Activated CD4-positive, alpha-beta T cell treated with anti-CD3 and anti-CD28 coated beads, Interleukin-2, amount 10 ng/mL, durations not matched to agents 24 days and 14 days (primary cell): Measurements from ENCODE around the gene GRAMD1A. TPM values are rescaled to one million over a fixed set of nuclear protein-coding genes. Genes with fewer than 3 reads are reported as not detected.
"Not testable (repeated sequence)": the region's sequence is repeated elsewhere in the genome, so short reads cannot be mapped to it uniquely, and the experiment has no call there.

Experiments used
- DNase-seq: peaks from one replicate; pipeline ENCODE4 v3.0.0; 2022
- H3K27ac Mint-ChIP-seq: one replicate; pipeline ENCODE4 v1.8.0; 2022; ENCODE audit warnings: mild to moderate bottlenecking, mixed read lengths
- H3K27me3 Mint-ChIP-seq: one replicate; pipeline ENCODE4 v1.8.0; 2022; ENCODE audit warnings: mixed read lengths
- H3K36me3 Mint-ChIP-seq: one replicate; pipeline ENCODE4 v1.8.0; 2022; ENCODE audit warnings: low read depth, mild to moderate bottlenecking, mixed read lengths
- H3K4me1 Mint-ChIP-seq: one replicate; pipeline ENCODE4 v1.8.0; 2021; ENCODE audit warnings: mixed read lengths
- H3K4me3 Mint-ChIP-seq: one replicate; pipeline ENCODE4 v1.8.0; 2022; ENCODE audit warnings: mild to moderate bottlenecking, moderate library complexity, mixed read lengths
- H3K9me3 Mint-ChIP-seq: one replicate; pipeline ENCODE4 v1.8.0; 2021; ENCODE audit warnings: mixed read lengths
- intact Hi-C: fragments of 100-400 bp; cut with micrococcal nuclease; formaldehyde crosslinking; loops from one replicate; pipeline ENCODE4 v1.15.1; 2023
- total RNA-seq: library from RNA; stranded (reverse); gene quantifications from 2 replicates; pipeline ENCODE4 v1.2.3, GENCODE V29; 2022

The GRAMD1A gene
- total RNA-seq, 1 donor from 2014 or later, result 176 TPM

DNA sequence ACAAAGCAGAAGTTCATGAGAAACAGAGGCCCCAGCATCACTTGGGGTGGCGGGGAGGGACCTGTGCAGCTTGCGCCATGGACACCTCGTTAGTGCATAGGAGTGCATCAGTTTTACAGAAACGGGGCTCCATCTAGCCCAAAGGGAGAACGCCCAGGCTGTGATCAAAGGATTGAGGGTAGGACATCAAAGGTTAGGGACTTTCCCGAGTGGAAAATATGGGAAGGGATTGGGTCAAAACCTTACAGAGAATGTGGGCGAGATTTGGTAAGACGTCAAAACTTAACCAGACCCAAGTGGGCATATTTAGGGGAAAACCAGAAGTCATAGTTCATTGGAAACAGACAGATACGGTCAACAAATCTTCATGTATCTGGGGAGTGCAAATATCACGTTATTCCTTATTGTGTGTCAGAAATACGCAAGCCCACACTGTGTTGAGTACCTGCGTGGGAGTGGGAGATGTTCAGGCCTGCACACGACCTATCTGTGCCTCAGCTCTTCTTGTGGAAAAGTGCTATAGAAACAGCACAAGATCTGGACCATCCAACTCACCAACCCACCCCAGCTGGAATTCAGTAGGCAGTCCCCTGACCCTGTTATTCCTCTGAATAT is 9.4 kb upstream of the GRAMD1A start:
- peaks cover 24% of the 10 kb centered on the region for H3K4me1 Mint-ChIP-seq
- no peak for DNase-seq
- intact Hi-C loops, result loop anchor here (1.0 to 2.0 kb wide), 2 partner anchors 11 to 18 kb away; no protein-coding TSS in a partner anchor
- peak overlapping the region; percentile 94 for H3K27ac Mint-ChIP-seq
- H3K27me3 Mint-ChIP-seq, result peaks cover 2% of the 10 kb centered on the region
- peak overlapping the region; percentile 31 for H3K4me3 Mint-ChIP-seq
- peaks cover 2% of the 10 kb centered on the region for H3K36me3 Mint-ChIP-seq
- H3K9me3 Mint-ChIP-seq, result no peaks in the 10 kb centered on the region

DNA sequence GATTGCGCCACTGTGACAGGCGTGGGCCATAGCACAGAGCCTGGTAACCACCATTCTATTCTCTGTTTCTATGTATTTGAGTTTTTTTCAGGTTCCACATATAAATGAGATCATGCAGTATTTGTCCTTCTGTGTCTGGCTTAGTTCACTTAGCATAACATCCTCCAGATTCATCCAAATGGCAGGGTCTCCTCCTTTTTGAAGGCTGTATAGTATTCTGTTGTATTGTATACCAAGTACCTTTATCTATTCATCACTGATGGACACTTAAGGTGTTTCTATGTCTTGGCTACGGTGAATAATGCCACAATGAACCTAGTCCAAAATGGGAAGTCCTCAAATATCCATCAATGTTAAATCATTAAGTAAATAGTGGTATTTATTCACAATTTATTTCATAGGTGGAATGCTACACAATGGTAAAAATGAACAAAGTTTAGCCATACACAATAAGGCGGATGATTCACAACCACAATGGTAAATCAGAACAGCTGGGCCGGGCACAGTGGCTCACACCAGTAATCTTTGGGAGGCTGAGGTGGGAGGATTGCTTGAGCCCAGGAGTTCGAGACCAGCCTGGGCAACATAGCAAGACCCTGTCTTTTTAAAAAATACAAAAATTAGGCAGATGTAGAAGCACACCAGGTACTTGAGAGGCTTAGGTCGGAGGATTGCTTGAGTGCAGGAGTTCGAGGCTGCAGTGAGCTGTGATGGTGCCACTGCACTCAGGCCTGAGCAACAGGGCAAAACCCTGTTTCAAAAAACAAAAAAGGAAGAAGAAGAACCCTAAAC is 8.4 kb upstream of the GRAMD1A start:
- H3K4me1 Mint-ChIP-seq, result peaks cover 22% of the 10 kb centered on the region
- peak overlapping the region; percentile 94 for H3K27ac Mint-ChIP-seq
- DNase-seq, result no peak
- H3K27me3 Mint-ChIP-seq, result peaks cover 2% of the 10 kb centered on the region
- intact Hi-C loops, result loop anchor here (2.0 kb wide), 1 partner anchor 19 kb away; no protein-coding TSS in a partner anchor
- peaks cover 2% of the 10 kb centered on the region for H3K36me3 Mint-ChIP-seq
- no peaks in the 10 kb centered on the region for H3K9me3 Mint-ChIP-seq
- H3K4me3 Mint-ChIP-seq, result no peak overlapping the region

DNA sequence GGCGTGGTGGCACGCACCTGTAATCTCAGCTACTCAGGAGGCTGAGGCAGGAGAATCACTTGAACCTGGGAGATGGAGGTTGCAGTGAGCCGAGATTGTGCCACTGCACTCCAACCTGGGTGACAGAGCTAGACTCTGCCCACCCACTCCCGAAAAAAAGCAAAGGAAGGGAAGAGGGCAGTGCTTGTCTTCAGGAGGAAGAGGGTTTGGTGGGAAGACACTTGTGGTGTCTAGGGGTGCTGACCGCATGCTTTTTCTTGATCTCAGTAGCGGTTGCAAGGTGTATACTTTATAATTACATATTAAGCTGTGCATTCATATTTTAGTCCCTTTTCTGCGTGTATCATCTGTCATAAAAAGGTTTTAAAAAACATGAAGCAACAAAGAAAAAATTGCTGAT is 7.5 kb upstream of the GRAMD1A start:
- H3K9me3 Mint-ChIP-seq, H3K4me3 Mint-ChIP-seq, H3K36me3 Mint-ChIP-seq, DNase-seq, intact Hi-C loops, H3K27me3 Mint-ChIP-seq, H3K27ac Mint-ChIP-seq: not testable (repeated sequence)
- peaks cover 30% of the 10 kb centered on the region for H3K4me1 Mint-ChIP-seq

DNA sequence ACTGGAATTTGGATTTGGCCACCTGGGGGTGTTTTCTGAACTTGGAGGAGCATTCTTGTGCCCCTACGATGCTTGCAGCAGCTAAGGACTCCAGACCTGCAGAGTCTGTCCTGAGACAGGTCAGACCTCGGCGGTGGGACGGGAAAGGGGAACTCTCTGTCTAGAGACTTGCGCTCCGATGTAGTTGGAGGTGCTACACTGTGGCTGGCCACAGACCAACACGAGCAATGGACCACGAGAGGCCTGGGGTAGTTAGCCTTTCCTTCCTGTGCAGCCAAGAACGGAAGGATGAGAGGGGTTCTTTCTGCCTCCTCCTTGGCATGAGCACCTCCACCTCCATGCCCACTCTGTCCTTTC is 5.9 kb upstream of the GRAMD1A start:
- no peak overlapping the region for H3K27ac Mint-ChIP-seq
- intact Hi-C loops, result no loop called here
- H3K9me3 Mint-ChIP-seq, result no peaks in the 10 kb centered on the region
- H3K27me3 Mint-ChIP-seq, result peaks cover 2% of the 10 kb centered on the region
- no peak for DNase-seq
- peaks cover 2% of the 10 kb centered on the region for H3K36me3 Mint-ChIP-seq
- H3K4me3 Mint-ChIP-seq, result no peak overlapping the region
- H3K4me1 Mint-ChIP-seq, result peaks cover 33% of the 10 kb centered on the region

DNA sequence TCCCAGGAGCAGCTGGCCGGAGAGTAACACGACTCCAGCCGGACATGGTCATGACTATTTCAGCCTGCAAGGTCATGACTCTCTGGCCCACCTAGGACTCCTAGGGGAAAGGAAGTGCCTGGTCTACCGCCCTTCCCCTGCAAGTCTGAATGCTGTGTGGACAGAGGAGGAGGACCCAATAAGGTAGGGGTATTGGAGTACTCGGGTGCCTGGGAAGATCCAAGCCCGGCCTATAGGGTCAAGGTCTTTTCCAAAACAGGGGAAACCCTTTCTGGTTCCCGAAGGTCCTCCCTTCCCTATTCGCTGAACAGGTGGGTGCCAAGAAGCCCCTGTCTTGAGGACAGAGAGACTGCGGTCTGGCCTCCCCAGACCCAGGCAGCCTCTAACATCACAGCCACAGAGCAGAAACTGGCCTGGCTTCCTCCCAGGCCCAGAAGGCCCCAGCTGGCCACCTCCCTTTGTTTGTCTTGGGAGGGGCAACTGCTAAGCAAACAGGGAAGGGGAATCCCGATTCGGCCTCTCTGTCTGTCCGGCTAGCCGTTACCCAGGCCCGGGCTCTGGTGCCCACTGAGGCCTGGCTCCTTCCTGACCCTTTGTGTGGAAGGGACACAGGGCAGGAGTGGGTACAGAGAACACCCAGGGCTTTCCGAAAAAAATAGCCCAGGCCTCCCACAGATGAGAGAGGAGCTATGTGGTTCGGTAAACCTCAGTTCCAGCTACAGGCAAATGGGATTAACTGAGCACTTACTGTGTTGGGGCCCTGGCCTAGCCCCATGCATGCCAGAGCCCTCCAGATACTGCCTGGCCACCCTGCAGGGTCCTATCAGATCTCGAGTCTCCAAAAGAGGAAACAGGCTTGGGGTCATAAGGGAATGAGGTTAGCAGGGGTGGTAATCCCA is 5.2 kb upstream of the GRAMD1A start:
- Mint-ChIP-seq H3K36me3 (peaks cover 2% of the 10 kb centered on the region), H3K27me3 (peaks cover 2% of the 10 kb centered on the region), H3K27ac (no peak overlapping the region), H3K4me3 (no peak overlapping the region), H3K4me1 (peaks cover 35% of the 10 kb centered on the region), H3K9me3 (no peaks in the 10 kb centered on the region)
- no peak for DNase-seq
- intact Hi-C loops, result no loop called here

DNA sequence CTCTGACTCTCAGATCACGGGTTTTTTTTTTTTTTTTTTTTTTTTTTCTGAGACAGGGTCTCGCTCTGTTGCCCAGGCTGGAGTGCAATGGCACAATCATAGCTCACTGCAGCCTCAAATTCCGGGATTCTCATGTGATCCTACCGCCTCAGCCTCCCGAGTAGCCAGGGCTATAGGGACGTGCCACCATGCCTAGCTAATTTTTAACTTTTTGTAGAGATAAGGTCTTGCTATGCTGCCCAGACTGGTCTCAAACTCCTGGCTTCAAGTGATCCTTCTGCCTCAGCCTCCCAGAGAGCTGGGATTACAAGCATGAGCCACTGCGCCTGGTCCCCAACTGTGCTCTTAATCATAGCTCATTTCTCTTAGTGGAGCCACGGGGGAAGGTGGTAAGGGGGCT is 4.6 kb upstream of the GRAMD1A start:
- peaks cover 2% of the 10 kb centered on the region for H3K36me3 Mint-ChIP-seq
- DNase-seq, result no peak
- intact Hi-C loops, result no loop called here
- H3K27ac Mint-ChIP-seq, result peak overlapping the region; percentile 29
- H3K4me1 Mint-ChIP-seq, result peaks cover 29% of the 10 kb centered on the region
- H3K9me3 Mint-ChIP-seq, result no peaks in the 10 kb centered on the region
- H3K4me3 Mint-ChIP-seq, result no peak overlapping the region
- H3K27me3 Mint-ChIP-seq, result peaks cover 2% of the 10 kb centered on the region

DNA sequence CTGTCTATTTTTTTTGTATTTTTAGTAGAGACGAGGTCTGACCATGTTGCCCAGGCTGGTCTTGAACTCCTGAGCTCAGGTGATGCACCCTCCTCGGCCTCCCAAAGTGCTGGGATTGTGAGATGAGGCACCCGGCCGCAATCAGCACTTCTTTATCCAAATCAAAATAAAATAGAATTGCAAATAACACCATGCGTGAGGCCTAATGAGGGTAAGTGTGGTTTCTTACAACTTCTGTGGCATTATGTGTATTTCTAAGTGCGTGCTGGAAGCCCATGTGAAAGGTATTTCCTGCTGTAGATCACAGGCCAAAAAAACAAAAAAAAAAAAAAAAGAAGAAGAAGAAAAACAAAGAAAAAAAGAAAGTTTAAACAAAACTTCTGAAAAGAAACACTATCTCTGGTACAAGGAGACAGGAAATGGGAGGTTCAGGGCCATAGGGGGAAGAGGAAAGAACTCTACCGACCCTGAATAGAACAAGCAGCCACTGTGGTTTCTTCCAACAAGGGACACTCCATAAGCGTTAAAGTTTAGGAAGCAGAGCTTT is 3.0 kb upstream of the GRAMD1A start:
- Mint-ChIP-seq H3K27ac (peak overlapping the region; percentile 89), H3K9me3 (no peaks in the 10 kb centered on the region), H3K4me3 (peak overlapping the region; percentile 20), H3K27me3 (no peaks in the 10 kb centered on the region), H3K4me1 (peaks cover 33% of the 10 kb centered on the region), H3K36me3 (peaks cover 11% of the 10 kb centered on the region)
- peak; percentile 67 for DNase-seq
- intact Hi-C loops, result no loop called here

DNA sequence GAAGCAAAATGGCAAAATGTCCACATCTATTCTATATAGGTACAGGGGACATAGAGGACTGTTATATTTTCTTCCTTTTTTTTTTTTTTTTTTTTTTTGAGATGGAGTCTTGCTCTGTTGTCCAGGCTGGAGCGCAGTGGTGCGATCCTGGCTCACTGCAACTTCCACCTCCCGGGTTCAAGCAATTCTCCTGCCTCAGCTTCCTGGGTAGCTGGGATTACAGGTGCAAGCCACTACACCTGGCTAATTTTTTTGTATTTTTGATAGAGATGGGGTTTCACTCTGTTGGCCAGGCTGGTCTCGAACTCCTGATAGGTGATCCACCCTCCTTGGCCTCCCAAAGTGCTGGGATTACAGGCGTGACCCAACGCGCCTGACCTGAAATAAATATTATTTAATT is 1.9 kb upstream of the GRAMD1A start:
- H3K27ac Mint-ChIP-seq, result peak overlapping the region; percentile 89
- H3K4me3 Mint-ChIP-seq, result peak overlapping the region; percentile 20
- peaks cover 42% of the 10 kb centered on the region for H3K4me1 Mint-ChIP-seq
- intact Hi-C loops, H3K27me3 Mint-ChIP-seq, H3K9me3 Mint-ChIP-seq, DNase-seq: not testable (repeated sequence)
- H3K36me3 Mint-ChIP-seq, result peaks cover 20% of the 10 kb centered on the region

DNA sequence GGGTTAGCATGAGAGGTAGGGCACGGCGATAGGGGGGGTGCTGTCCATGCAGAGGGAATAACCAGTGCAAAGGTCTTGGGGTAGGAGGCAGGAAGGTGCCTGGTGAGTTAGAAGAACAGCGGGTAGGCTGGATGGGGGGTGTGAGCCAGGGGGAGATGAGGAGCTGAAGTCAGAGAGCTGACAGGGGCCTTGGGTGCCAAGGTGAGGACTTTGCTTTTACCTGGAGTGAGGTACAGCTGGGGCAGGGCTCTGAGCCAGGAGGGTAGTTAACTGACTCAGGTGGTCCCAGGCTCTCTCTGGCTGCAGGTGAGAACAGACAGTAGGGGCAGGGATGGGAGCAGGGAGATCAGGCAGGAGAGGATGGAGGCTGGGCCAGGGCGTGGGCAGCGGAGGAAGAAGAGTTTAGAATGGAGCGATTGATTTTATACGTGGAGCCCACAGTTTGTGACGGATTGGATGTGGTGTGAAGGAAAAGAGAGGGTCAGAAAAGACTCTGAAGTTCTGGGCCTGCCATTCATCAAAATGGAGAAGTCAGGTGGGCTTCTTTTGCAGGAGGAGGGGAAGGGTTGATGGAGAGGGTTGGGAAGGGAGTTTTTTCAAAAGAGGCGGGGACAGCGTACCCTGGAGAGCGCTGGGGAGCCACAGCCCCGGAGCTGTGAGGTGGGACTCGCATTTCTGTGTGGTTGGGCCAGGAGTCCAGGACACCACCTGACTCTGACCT is 1.2 kb upstream of the GRAMD1A start:
- H3K36me3 Mint-ChIP-seq, result peaks cover 22% of the 10 kb centered on the region
- H3K4me3 Mint-ChIP-seq, result peak overlapping the region; percentile 97
- H3K9me3 Mint-ChIP-seq, result no peaks in the 10 kb centered on the region
- no peak for DNase-seq
- H3K27ac Mint-ChIP-seq, result peak overlapping the region; percentile 94
- H3K27me3 Mint-ChIP-seq, result no peaks in the 10 kb centered on the region
- peaks cover 48% of the 10 kb centered on the region for H3K4me1 Mint-ChIP-seq
- intact Hi-C loops, result no loop called here

DNA sequence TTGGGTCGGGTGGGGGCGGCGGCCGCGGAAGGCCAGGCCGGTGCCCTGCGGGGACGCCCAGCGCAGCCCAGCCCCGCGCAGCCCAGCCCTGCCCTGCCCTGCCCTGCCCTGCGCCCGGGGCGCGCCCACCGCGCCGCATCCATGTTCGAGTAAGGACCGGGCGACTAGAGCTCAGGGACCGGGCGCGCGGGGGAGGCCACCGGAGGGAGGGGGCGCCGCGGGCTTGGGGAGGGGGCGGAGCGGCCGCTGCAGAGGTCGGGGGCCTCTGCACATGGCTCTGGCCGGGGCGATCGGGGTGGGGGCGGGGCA is 169 bp downstream of the GRAMD1A start:
- no peaks in the 10 kb centered on the region for H3K27me3 Mint-ChIP-seq
- H3K4me3 Mint-ChIP-seq, result peak overlapping the region; percentile 97
- peaks cover 53% of the 10 kb centered on the region for H3K4me1 Mint-ChIP-seq
- DNase-seq, result no peak
- peaks cover 27% of the 10 kb centered on the region for H3K36me3 Mint-ChIP-seq
- no peaks in the 10 kb centered on the region for H3K9me3 Mint-ChIP-seq
- intact Hi-C loops, result no loop called here
- H3K27ac Mint-ChIP-seq, result no peak overlapping the region

DNA sequence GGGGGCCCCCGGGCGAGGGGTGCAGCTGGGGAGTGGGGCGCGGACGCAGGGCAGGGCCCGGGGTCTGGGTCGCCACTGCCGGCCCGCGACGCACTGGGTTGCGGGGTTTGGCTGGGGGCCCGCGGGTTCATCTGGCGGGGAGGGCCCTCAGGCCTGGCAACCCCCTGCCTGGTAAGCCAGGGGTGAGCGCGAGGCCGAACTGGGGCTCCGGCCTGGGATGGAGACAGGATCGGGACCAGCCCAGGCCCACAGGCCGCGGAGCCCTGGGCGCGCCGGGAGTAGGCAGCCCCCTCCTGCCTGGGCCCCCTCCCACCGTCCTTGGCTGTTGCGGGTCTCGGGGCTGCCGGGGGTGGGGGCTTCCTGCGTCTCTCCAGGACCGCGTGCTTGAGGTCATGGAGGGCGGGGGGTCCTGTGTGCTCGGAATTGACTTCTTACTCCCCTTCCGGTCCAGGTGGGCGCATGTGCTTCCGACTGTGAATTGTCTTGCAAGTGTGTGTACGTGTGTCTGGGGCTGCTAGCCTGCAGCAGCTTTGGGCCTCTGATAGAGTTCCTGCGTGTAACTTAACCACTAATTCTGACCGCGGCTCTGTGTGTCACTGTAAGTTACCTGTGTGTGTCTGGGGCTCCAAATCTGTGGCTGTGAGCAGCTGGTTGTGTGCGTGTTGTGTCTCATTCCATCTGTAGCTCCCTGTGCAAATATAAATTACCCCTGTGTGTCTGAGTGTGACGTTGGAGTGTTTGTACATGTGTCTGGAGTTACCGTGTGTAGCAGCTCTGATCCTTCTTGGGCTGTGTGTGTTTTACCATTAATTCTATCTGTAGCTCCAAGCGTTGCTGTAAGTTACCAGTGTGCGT is 751 bp downstream of the GRAMD1A start:
- DNase-seq, result peak; percentile 85
- Mint-ChIP-seq H3K4me1 (peaks cover 56% of the 10 kb centered on the region), H3K27ac (peak overlapping the region; percentile 95), H3K4me3 (peak overlapping the region; percentile 97), H3K27me3 (no peaks in the 10 kb centered on the region), H3K36me3 (peaks cover 29% of the 10 kb centered on the region), H3K9me3 (no peaks in the 10 kb centered on the region)
- intact Hi-C loops, result loop anchor here (1.0 kb wide), 2 partner anchors 11 to 28 kb away; no protein-coding TSS in a partner anchor

DNA sequence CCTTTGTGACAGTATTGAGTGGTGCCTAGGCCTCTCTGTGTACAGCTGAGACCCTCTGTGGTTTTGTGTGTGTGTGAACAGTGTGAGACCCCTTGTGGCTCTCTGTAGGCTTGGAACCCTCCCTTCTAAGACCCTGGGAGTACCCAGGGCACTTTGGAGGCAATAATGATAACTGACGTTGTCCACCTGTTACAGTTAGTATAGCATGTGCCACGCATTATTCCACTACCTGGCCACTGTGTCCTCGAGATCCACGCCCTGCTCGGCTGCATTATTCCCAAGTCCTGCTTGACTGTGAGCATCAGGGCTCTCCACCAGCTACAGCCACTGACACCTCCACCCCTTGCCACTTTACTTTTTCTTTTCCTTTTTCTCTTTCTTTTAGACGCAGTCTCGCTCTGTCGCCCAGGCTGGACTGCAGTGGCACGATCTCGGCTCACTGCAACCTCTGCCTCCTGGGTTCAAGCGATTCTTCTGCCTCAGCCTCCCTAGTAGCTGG is 2.0 kb downstream of the GRAMD1A start:
- H3K27ac Mint-ChIP-seq, result peak overlapping the region; percentile 95
- H3K4me3 Mint-ChIP-seq, result peak overlapping the region; percentile 97
- H3K4me1 Mint-ChIP-seq, result peaks cover 57% of the 10 kb centered on the region
- H3K27me3 Mint-ChIP-seq, result no peaks in the 10 kb centered on the region
- DNase-seq, result no peak
- intact Hi-C loops, result no loop called here
- peaks cover 38% of the 10 kb centered on the region for H3K36me3 Mint-ChIP-seq
- no peaks in the 10 kb centered on the region for H3K9me3 Mint-ChIP-seq
